Esophagus squamous epithelium (tissue), 5 donors: ENCODE measurements around the gene PPP2R5C. TPM values are rescaled to one million over a fixed set of nuclear protein-coding genes. Genes with fewer than 3 reads are reported as not detected.

ENCODE experiments used
- DNase-seq: peaks from one replicate; lab custom pipeline; 2025; lab: John Stamatoyannopoulos, UW
- H3K27ac ChIP-seq, 4 donors: fragments of 200-600 bp; sonication (generic); one replicate each; pipeline ENCODE4 v1.5.1; 2016 to 2019; ENCODE audit warnings: mild to moderate bottlenecking in 1 of 4
- H3K27me3 ChIP-seq, 4 donors: fragments of 200-600 bp; sonication (generic); 1 replicate in 3 of 4; 2 replicates in 1 of 4; pipeline versions ENCODE4 v1.5.1 to v1.6.0; 2017 to 2021; ENCODE audit warnings: antibody characterized with exemption in 1 of 4
- H3K36me3 ChIP-seq, 3 donors: fragments of 200-600 bp; sonication (generic); one replicate each; pipeline ENCODE4 v1.5.1; 2016 to 2019
- H3K4me1 ChIP-seq, 3 donors: fragments of 200-600 bp; sonication (generic); one replicate each; pipeline ENCODE4 v1.5.1; 2017 to 2019
- H3K4me3 ChIP-seq, 4 donors: fragments of 200-600 bp; sonication (generic); 1 replicate in 3 of 4; 2 replicates in 1 of 4; pipeline ENCODE4 v1.5.1; 2016 to 2019; ENCODE audit warnings: mild to moderate bottlenecking in 2 of 4, moderate library complexity in 1 of 4
- H3K9me3 ChIP-seq, 3 donors: fragments of 200-600 bp; sonication (generic); one replicate each; pipeline ENCODE4 v1.5.1; 2016 to 2019
- CTCF ChIP-seq, 6 experiments: fragments of 450-650 bp in 4 of 6; fragments of 200-600 bp in 2 of 6; sonication (generic) in 2 of 6; IDR thresholded peaks; one replicate each; pipeline ENCODE4 v1.5.1; 2016 to 2019; ENCODE audit warnings: antibody characterized with exemption in 6 of 6, mild to moderate bottlenecking in 4 of 6, moderate library complexity in 4 of 6
- POLR2A ChIP-seq, 4 donors: fragments of 450-650 bp; IDR thresholded peaks; one replicate each; pipeline ENCODE4 v1.6.1; 2017; ENCODE audit warnings: antibody characterized with exemption in 4 of 4, mild to moderate bottlenecking in 4 of 4, moderate library complexity in 3 of 4
- WGBS, 2 donors: methylation state at CpG; one replicate each; pipeline ENCODE4 v1.1.5; 2018; 5-methylcytosine and 5-hydroxymethylcytosine counted together
- intact Hi-C: fragments of 100-400 bp; cut with DNase I; formaldehyde crosslinking; loops from one replicate; pipeline ENCODE4 v1.15.0; 2022
- total RNA-seq, 4 donors: library from RNA; depleted of rRNA; stranded (reverse); fragments of >200 nt; gene quantifications; one replicate each; pipeline ENCODE4 v1.1.0, GENCODE V29; 2016
- donor health status: DM: yes; HTN: yes; CAD: no.

PPP2R5C gene
- total RNA-seq, 4 donors from 2014 or later = 66.3 to 92.3 (median 83.4) TPM

GRCh38 chr14:101828046-101828445 is 66.5 kb downstream of the PPP2R5C start:
- Histone ChIP-seq H3K36me3 (peaks cover 0 to 37% (median 0%) of the 10 kb centered on the region in 3 donors), H3K27me3 (no peaks in the 10 kb centered on the region), H3K9me3 (no peaks in the 10 kb centered on the region), H3K4me1 (peaks cover 5 to 75% (median 18%) of the 10 kb centered on the region in 3 donors), H3K27ac (peak overlapping the region in 1 of 4 donors; percentile 7), H3K4me3 (no peak overlapping the region)
- 52 to 59% methylated on average over 2 of the region's 2 CpGs for WGBS, 2 donors
- no peak for DNase-seq
- TF ChIP-seq CTCF (IDR thresholded peaks at IDR 0.05) = no peak
- no peak for TF ChIP-seq POLR2A (IDR thresholded peaks at IDR 0.05)
- intact Hi-C loops = no loop called here

- Histone ChIP-seq H3K4me1 (peaks cover 6 to 75% (median 27%) of the 10 kb centered on the region in 3 donors), H3K4me3 (no peak overlapping the region), H3K27ac (no peak overlapping the region), H3K27me3 (no peaks in the 10 kb centered on the region), H3K9me3 (no peaks in the 10 kb centered on the region), H3K36me3 (peaks cover 0 to 41% (median 0%) of the 10 kb centered on the region in 3 donors)
- TF ChIP-seq POLR2A (IDR thresholded peaks at IDR 0.05) (no peak), CTCF (IDR thresholded peaks at IDR 0.05) (no peak)
- DNase-seq = no peak
- intact Hi-C loops = no loop called here
- 68 to 77% methylated on average over 2 to 4 of the region's 4 CpGs for WGBS, 2 donors
Measured at GRCh38 chr14:101830271-101830670, 68.8 kb downstream of the PPP2R5C start.

GRCh38 chr14:101833045-101833444 is 71.5 kb downstream of the PPP2R5C start:
- no peak overlapping the region for H3K4me3 ChIP-seq
- no peaks in the 10 kb centered on the region for H3K27me3 ChIP-seq
- H3K4me1 ChIP-seq = peaks cover 11 to 79% (median 34%) of the 10 kb centered on the region in 3 donors
- H3K9me3 ChIP-seq = no peaks in the 10 kb centered on the region
- intact Hi-C loops = no loop called here
- no peak overlapping the region for H3K27ac ChIP-seq
- H3K36me3 ChIP-seq = peaks cover 0 to 51% (median 0%) of the 10 kb centered on the region in 3 donors
- no peak for TF ChIP-seq POLR2A (IDR thresholded peaks at IDR 0.05)
- no peak for TF ChIP-seq CTCF (IDR thresholded peaks at IDR 0.05)
- 90 to 93% methylated on average over 7 to 9 of the region's 11 CpGs for WGBS, 2 donors
- no peak for DNase-seq

- H3K36me3 ChIP-seq = peaks cover 0 to 49% (median 0%) of the 10 kb centered on the region in 3 donors
- intact Hi-C loops = no loop called here
Measured at GRCh38 chr14:101834397-101834796, 72.9 kb downstream of the PPP2R5C start.

More at GRCh38 chr14:101834397-101834796, 72.9 kb downstream of the PPP2R5C start:
- no peaks in the 10 kb centered on the region for H3K27me3 ChIP-seq
- H3K4me1 ChIP-seq = peaks cover 11 to 75% (median 32%) of the 10 kb centered on the region in 3 donors
- DNase-seq = no peak
- WGBS, 2 donors = 85 to 94% methylated on average over 4 of the region's 4 CpGs
- H3K4me3 ChIP-seq = no peak overlapping the region
- TF ChIP-seq CTCF (IDR thresholded peaks at IDR 0.05) (no peak), POLR2A (IDR thresholded peaks at IDR 0.05) (no peak)
- no peaks in the 10 kb centered on the region for H3K9me3 ChIP-seq
- H3K27ac ChIP-seq = peak overlapping the region; percentile 53 to 79 (median 64)
